K562 (cell line): Measurements from ENCODE around the gene ASIC1. TPM values are rescaled to one million over a fixed set of nuclear protein-coding genes. Genes with fewer than 3 reads are reported as not detected.
A peak's percentile ranks its signal among the peaks of the same experiment; 100 is the strongest.

Source experiments
- CTCF ChIP-seq, 3 experiments: IDR thresholded peaks in 2 of 3; conservative IDR thresholded peaks in 1 of 3; 2 replicates each; pipeline ENCODE4 v1.5.1; 2011 to 2012; ENCODE audit warnings: low read length in 3 of 3, mild to moderate bottlenecking in 3 of 3, control low read depth in 2 of 3, improper control_type of control experiment in 1 of 3, inconsistent platforms in 1 of 3, low read depth in 1 of 3, mixed read lengths in 1 of 3, moderate library complexity in 1 of 3; ENCODE audit not compliant: insufficient read depth in 2 of 3
- EZH2 ChIP-seq: IDR thresholded peaks from 2 replicates; pipeline ENCODE4 v1.6.1; 2012; ENCODE audit warnings: low read depth, mild to moderate bottlenecking, inconsistent platforms, low read length, borderline replicate concordance
- NELFE ChIP-seq: IDR thresholded peaks from 2 replicates; pipeline ENCODE4 v1.6.1; 2011; ENCODE audit warnings: mild to moderate bottlenecking; ENCODE audit not compliant: insufficient read depth, insufficient read length
- NRF1 ChIP-seq, 2 experiments: fragments of 450-650 bp; IDR thresholded peaks in 1 of 2; conservative IDR thresholded peaks in 1 of 2; 2 replicates each; pipeline ENCODE4 v1.6.1; 2014; ENCODE audit warnings: mild to moderate bottlenecking in 2 of 2
- POLR3G ChIP-seq: IDR thresholded peaks from 2 replicates; pipeline ENCODE4 v1.6.1; 2011; ENCODE audit not compliant: insufficient read length, insufficient replicate concordance; ENCODE audit errors: extremely low read depth
- PURB ChIP-seq: sonication (generic); formaldehyde crosslinking; IDR thresholded peaks from 2 replicates; pipeline ENCODE4 v1.9.0; 2021; ENCODE audit warnings: low read depth, mild to moderate bottlenecking, missing genetic modification reagents
- RAD51 ChIP-seq: fragments of 450-650 bp; IDR thresholded peaks from 2 replicates; pipeline ENCODE4 v1.7.1; 2016; ENCODE audit warnings: low read depth, mild to moderate bottlenecking, borderline replicate concordance
- SMC3 ChIP-seq: conservative IDR thresholded peaks from 2 replicates; pipeline ENCODE4 v1.6.1; 2011; ENCODE audit warnings: low read depth, low read length, improper control_type of control experiment; ENCODE audit not compliant: insufficient read depth
- STAG1 ChIP-seq: sonication (generic); formaldehyde crosslinking; IDR thresholded peaks from 2 replicates; pipeline ENCODE4 v1.5.0; 2020; ENCODE audit warnings: missing genetic modification reagents, borderline replicate concordance
- TAF15 ChIP-seq: fragments of 200-400 bp; formaldehyde crosslinking; IDR thresholded peaks from 2 replicates; pipeline ENCODE4 v1.6.1; 2017; ENCODE audit warnings: mild to moderate bottlenecking, low read depth, low read length, moderate library complexity
- ZBTB40 ChIP-seq, 2 experiments: fragments of 450-650 bp in 1 of 2; sonication (generic) in 1 of 2; formaldehyde crosslinking in 1 of 2; IDR thresholded peaks; 2 replicates each; pipeline versions ENCODE4 v1.7.1 to v1.9.0; 2016 to 2022; ENCODE audit warnings: inconsistent platforms in 1 of 2, mild to moderate bottlenecking in 1 of 2, missing genetic modification reagents in 1 of 2
- ZBTB8A ChIP-seq: fragments of 450-650 bp; IDR thresholded peaks from 2 replicates; pipeline ENCODE4 v1.6.1; 2018; ENCODE audit warnings: mild to moderate bottlenecking, moderate library complexity; ENCODE audit not compliant: partially characterized antibody
- ZKSCAN1 ChIP-seq: fragments of 150-350 bp; IDR thresholded peaks from 2 replicates; pipeline ENCODE4 v1.6.1; 2016; ENCODE audit warnings: low read depth, low read length
- ZNF133 ChIP-seq: fragments of 250-450 bp; sonication (Bioruptor Pico); IDR thresholded peaks from 2 replicates; pipeline ENCODE4 v1.4.0; 2020; ENCODE audit warnings: mild to moderate bottlenecking
- ZNF316 ChIP-seq: fragments of 450-650 bp; IDR thresholded peaks from 2 replicates; pipeline ENCODE4 v1.6.1; 2016
- ZNF707 ChIP-seq: fragments of 250-450 bp; sonication (Bioruptor Pico); conservative IDR thresholded peaks from 2 replicates; pipeline ENCODE4 v1.8.0; 2022; ENCODE audit warnings: inconsistent platforms, mild to moderate bottlenecking, moderate library complexity
- ZNF766 ChIP-seq: fragments of 200-800 bp; sonication (Bioruptor generic); conservative IDR thresholded peaks from 2 replicates; pipeline ENCODE4 v1.6.1; 2016; ENCODE audit warnings: missing genetic modification characterization, missing compliant biosample characterization
- polyA plus RNA-seq, 8 experiments: library from polyadenylated mRNA; depleted of rRNA in 4 of 8; stranded (reverse) in 5 of 8; unstranded in 3 of 8; fragments of >200 nt; fragmentation: Nextera tagmentation in 2 of 8; fragmentation: Illumina TruSeq in 1 of 8; extraction: Ambion mirVana in 2 of 8; extraction: Trizol in 1 of 8; gene quantifications; 2 replicates each; pipeline versions ENCODE4 v1.2.1 to v1.2.3, GENCODE V29; 2011 to 2014; ENCODE audit warnings: inconsistent platforms in 1 of 8, missing spikeins in 1 of 8
- total RNA-seq, 7 experiments: library from RNA; depleted of rRNA in 6 of 7; stranded (reverse); fragments of >200 nt in 6 of 7; fragmentation: Illumina TruSeq in 2 of 7; extraction: Trizol in 2 of 7; gene quantifications; 2 replicates each; pipeline versions ENCODE4 v1.2.1 to v1.2.3, GENCODE V29; 2011 to 2021; ENCODE audit warnings: low replicate concordance in 1 of 7

ASIC1 gene
- total and polyA plus RNA-seq, 9 of the 15 experiments (the other 6 are each of a cell fraction or from before 2014, with no cell fraction given), result 0.01 to 1.7 (median 0.45) TPM

- TF ChIP-seq NELFE, result no peak
- peak; percentile 64; the same call in 1 of the 2 replicates for TF ChIP-seq RAD51
- TF ChIP-seq ZNF766 (CRISPR knock-in tag), result no peak
- TF ChIP-seq ZKSCAN1, result no peak
- TF ChIP-seq ZNF133, result no peak
- no peak for TF ChIP-seq STAG1
- peak; percentile 92 for TF ChIP-seq ZBTB40 (IDR thresholded peaks at IDR 0.05)
- no peak for TF ChIP-seq ZBTB40 (CRISPR knock-in tag; IDR thresholded peaks at IDR 0.05)
- TF ChIP-seq POLR3G, result no peak
- TF ChIP-seq CTCF (IDR thresholded peaks at IDR 0.05 in 2 of 3, conservative IDR thresholded peaks at IDR 0.05 in 1 of 3; ENCODE audit: insufficient read depth in 2 of 3, low read depth in 1 of 3, low read length in 3 of 3), result no peak
- no peak for TF ChIP-seq TAF15
- no peak for TF ChIP-seq EZH2
- TF ChIP-seq ZBTB8A, result no peak
- TF ChIP-seq ZNF316, result peak; percentile 23; the same call in 1 of the 2 replicates
- no peak for TF ChIP-seq PURB (CRISPR knock-in tag)
- TF ChIP-seq SMC3, result no peak
- peak; percentile 89 to 92 for TF ChIP-seq NRF1 (conservative IDR thresholded peaks at IDR 0.05 in 1 of 2, IDR thresholded peaks at IDR 0.05 in 1 of 2)
- TF ChIP-seq ZNF707 (CRISPR knock-in tag), result no peak
Measured at GRCh38 chr12:50025187-50026059, 32.0 kb upstream of the ASIC1 start, which contains the start of gene RACGAP1 (continued).
